Ammon's horn (tissue), 1 donor: ENCODE data around the gene SENP1.

Source experiments
- DNase-seq: peaks from one replicate; pipeline ENCODE4 v3.0.0-alpha.2; 2016; ENCODE audit warnings: low spot score

The SENP1 gene

DNA sequence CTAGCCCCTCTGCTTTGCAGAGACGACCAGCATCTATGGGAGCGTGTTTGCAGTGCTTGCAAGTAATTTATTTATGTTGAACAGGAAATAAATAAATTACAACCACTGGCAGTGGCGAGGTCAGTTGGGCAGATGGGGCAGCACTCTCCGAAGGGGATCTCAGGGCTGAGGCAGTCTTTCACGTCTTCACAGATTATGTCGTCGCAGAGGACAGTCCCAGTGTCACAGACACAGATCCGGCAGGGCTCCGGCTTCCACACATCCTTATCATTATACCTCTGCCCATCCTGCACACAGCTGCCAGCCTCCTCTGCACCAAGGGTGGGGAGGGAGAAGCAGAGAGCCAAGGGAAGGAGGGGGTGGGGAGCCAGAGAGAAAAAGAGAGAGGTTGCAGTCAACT, 106.1 kb downstream of the SENP1 start:
- no peak for DNase-seq

- DNase-seq = no peak
Observed at GRCh38 chr12:47997321-47997720, 108.6 kb downstream of the SENP1 start.

GRCh38 chr12:47995981-47996401, 109.9 kb downstream of the SENP1 start:
- DNase-seq = peak; percentile 63

- no peak for DNase-seq
Observed at GRCh38 chr12:47993491-47993890, 112.4 kb downstream of the SENP1 start.
